ENCODE results near the gene ABITRAM.
"Not testable (repeated sequence)": the region's sequence is repeated elsewhere in the genome, so short reads cannot be mapped to it uniquely, and the experiment has no call there.

The ABITRAM gene

GRCh38 chr9:108934323-108934893 lies at the start of gene ABITRAM:
TSS of gene ABITRAM (plus strand) at chr9:108934400. CDS start at chr9:108934487, 87 bp downstream.
- DNase-seq: peak; percentile 42 to 58

- no peak for DNase-seq
Measured at GRCh38 chr9:108884701-108885100, 49.5 kb upstream of the ABITRAM start.

- DNase-seq: peak in 1 of 2 experiments; percentile 24
Measured at GRCh38 chr9:108885643-108886348, 48.4 kb upstream of the ABITRAM start.

- DNase-seq: not testable (repeated sequence)
Measured at GRCh38 chr9:108886594-108887271, 47.5 kb upstream of the ABITRAM start.

GRCh38 chr9:108889649-108890067 lies 44.5 kb upstream of the ABITRAM start:
- no peak for DNase-seq

GRCh38 chr9:108894225-108894997 lies 39.8 kb upstream of the ABITRAM start:
- no peak for DNase-seq

- no peak for DNase-seq
Measured at GRCh38 chr9:108897324-108898096, 36.7 kb upstream of the ABITRAM start.

GRCh38 chr9:108899023-108899695 lies 35.0 kb upstream of the ABITRAM start:
- not testable (repeated sequence) for DNase-seq

GRCh38 chr9:108900176-108900575 lies 34.0 kb upstream of the ABITRAM start:
- DNase-seq: no peak

- DNase-seq: no peak
Measured at GRCh38 chr9:108903420-108904103, 30.6 kb upstream of the ABITRAM start.

GRCh38 chr9:108904161-108904560 lies 30.0 kb upstream of the ABITRAM start:
- DNase-seq: no peak

GRCh38 chr9:108905494-108905893 lies 28.7 kb upstream of the ABITRAM start:
- no peak for DNase-seq

GRCh38 chr9:108910402-108910801 lies 23.8 kb upstream of the ABITRAM start:
- no peak for DNase-seq

- no peak for DNase-seq
Measured at GRCh38 chr9:108910914-108911313, 23.3 kb upstream of the ABITRAM start.

- DNase-seq: no peak
Measured at GRCh38 chr9:108911820-108912219, 22.4 kb upstream of the ABITRAM start.

- DNase-seq: no peak
Measured at GRCh38 chr9:108913391-108913790, 20.8 kb upstream of the ABITRAM start.

- no peak for DNase-seq
Measured at GRCh38 chr9:108919517-108919916, 14.7 kb upstream of the ABITRAM start.

GRCh38 chr9:108920401-108920800 lies 13.8 kb upstream of the ABITRAM start:
- not testable (repeated sequence) for DNase-seq

GRCh38 chr9:108921200-108921599 lies 13.0 kb upstream of the ABITRAM start:
- DNase-seq: no peak

GRCh38 chr9:108924466-108924865 lies 9.7 kb upstream of the ABITRAM start:
- DNase-seq: no peak

- no peak for DNase-seq
Measured at GRCh38 chr9:108928386-108928785, 5.8 kb upstream of the ABITRAM start.
